ENCODE results near the gene GALNT14. TPM values are rescaled to one million over a fixed set of nuclear protein-coding genes. Genes with fewer than 3 reads are reported as not detected.

Gene GALNT14
- total and polyA plus RNA-seq, 9 of the 15 experiments (the other 6 are each of a cell fraction or from before 2014, with no cell fraction given): 0.11 TPM; not detected in 8

DNA sequence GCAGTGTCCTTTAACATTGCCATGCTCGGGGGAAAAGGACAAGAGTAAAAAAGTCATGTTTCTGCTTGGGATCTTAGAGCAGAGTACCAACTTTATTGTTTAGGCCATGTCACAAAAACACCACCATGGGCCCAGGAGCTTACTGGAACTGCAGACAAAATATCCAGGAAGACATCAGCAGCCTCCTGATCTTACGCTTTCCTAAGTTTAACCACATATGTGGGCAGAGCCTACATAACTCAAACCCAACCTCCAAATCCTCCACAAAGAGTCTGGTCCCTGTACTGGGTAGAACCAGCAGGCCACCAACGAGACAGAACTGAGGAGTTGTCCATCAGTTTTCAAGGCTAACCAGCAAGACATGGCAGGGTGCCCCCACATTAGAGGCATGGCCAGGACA, 10.3 kb downstream of the GALNT14 start:
- CTCF ChIA-PET (ENCODE audit: low intra/inter-chr PET ratio): no interaction called here
- FAIRE-seq (no peak), ATAC-seq (no peak), DNase-seq (ENCODE audit: extremely low read depth in 1 of 4, low spot score in 3 of 4) (no peak)
- H3K36me3 ChIP-seq (ENCODE audit: control insufficient read depth, insufficient read depth, low read length): no peaks in the 10 kb centered on the region
- H3K4me1 ChIP-seq (replicated peaks in 1 of 2; ENCODE audit: control insufficient read depth in 2 of 2, insufficient read depth in 2 of 2, low read length in 2 of 2): no peaks in the 10 kb centered on the region
- H3K27ac ChIP-seq (ENCODE audit: extremely low read depth, low read depth, low read length): no peak overlapping the region
- H3K79me2 ChIP-seq (ENCODE audit: control insufficient read depth, insufficient read depth, low read length): no peaks in the 10 kb centered on the region
- WGBS (ENCODE audit: insufficient coverage, low coverage, missing lambda C conversion rate): 0% methylated on average over 3 of the region's 3 CpGs
- TF ChIP-seq ZNF174 (CRISPR knock-in tag; IDR thresholded peaks at IDR 0.05) (no peak), SMARCA4 (IDR thresholded peaks at IDR 0.05) (no peak), ZNF57 (CRISPR knock-in tag; IDR thresholded peaks at IDR 0.05) (no peak), FOXP4 (CRISPR knock-in tag; IDR thresholded peaks at IDR 0.05; ENCODE audit: borderline replicate concordance) (no peak), HDGF (IDR thresholded peaks at IDR 0.05) (no peak), NFATC3 (IDR thresholded peaks at IDR 0.05) (no peak)
- TF ChIP-seq, protein P1, sequence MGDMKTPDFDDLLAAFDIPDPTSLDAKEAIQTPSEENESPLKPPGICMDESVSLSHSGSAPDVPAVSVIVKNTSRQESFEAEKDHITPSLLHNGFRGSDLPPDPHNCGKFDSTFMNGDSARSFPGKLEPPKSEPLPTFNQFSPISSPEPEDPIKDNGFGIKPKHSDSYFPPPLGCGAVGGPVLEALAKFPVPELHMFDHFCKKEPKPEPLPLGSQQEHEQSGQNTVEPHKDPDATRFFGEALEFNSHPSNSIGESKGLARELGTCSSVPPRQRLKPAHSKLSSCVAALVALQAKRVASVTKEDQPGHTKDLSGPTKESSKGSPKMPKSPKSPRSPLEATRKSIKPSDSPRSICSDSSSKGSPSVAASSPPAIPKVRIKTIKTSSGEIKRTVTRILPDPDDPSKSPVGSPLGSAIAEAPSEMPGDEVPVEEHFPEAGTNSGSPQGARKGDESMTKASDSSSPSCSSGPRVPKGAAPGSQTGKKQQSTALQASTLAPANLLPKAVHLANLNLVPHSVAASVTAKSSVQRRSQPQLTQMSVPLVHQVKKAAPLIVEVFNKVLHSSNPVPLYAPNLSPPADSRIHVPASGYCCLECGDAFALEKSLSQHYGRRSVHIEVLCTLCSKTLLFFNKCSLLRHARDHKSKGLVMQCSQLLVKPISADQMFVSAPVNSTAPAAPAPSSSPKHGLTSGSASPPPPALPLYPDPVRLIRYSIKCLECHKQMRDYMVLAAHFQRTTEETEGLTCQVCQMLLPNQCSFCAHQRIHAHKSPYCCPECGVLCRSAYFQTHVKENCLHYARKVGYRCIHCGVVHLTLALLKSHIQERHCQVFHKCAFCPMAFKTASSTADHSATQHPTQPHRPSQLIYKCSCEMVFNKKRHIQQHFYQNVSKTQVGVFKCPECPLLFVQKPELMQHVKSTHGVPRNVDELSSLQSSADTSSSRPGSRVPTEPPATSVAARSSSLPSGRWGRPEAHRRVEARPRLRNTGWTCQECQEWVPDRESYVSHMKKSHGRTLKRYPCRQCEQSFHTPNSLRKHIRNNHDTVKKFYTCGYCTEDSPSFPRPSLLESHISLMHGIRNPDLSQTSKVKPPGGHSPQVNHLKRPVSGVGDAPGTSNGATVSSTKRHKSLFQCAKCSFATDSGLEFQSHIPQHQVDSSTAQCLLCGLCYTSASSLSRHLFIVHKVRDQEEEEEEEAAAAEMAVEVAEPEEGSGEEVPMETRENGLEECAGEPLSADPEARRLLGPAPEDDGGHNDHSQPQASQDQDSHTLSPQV (IDR thresholded peaks at IDR 0.05): no peak
- no peak overlapping the region for H3K4me3 ChIP-seq
- H4K20me1 ChIP-seq (replicated peaks; ENCODE audit: control insufficient read depth, insufficient read depth, low read length): no peaks in the 10 kb centered on the region
- POLR2A ChIA-PET: no interaction called here
- no peak overlapping the region for H3K9ac ChIP-seq (ENCODE audit: insufficient read depth in 1 of 2, low read depth in 2 of 2, low read length in 2 of 2)
- no peak overlapping the region for H2AFZ ChIP-seq (ENCODE audit: low read depth, low read length)
- H3K9me1 ChIP-seq (ENCODE audit: control insufficient read depth, insufficient read depth, low read length): no peaks in the 10 kb centered on the region
- in situ Hi-C loops (cut with MboI): no loop called here
- H3K9me3 ChIP-seq (replicated peaks; ENCODE audit: control insufficient read depth, insufficient read depth, low read depth, low read length): no peaks in the 10 kb centered on the region
- H3K27me3 ChIP-seq (ENCODE audit: control insufficient read depth in 2 of 2, insufficient read depth in 2 of 2, low read length in 2 of 2): peaks cover 0 to 10% of the 10 kb centered on the region in 2 experiments; a peak in 2 of 5 replicates
- BruUV-seq (replicated peaks): no TSS peak
- intact Hi-C loops (cut with micrococcal nuclease): no loop called here
- H3K4me2 ChIP-seq (ENCODE audit: insufficient read depth, low read length): no peak overlapping the region
